Activated CD8-positive, alpha-beta memory T cell treated with anti-CD3 and anti-CD28 coated beads, Interleukin-2, amount 50 U/mL, for 48 hours (primary cell): ENCODE data around the gene RNF10.
"Not testable (repeated sequence)": the region's sequence is repeated elsewhere in the genome, so short reads cannot be mapped to it uniquely, and the experiment has no call there.

Experiments
- DNase-seq: peaks from one replicate; pipeline ENCODE4 v3.0.0-alpha.2; 2020

The RNF10 gene

DNA sequence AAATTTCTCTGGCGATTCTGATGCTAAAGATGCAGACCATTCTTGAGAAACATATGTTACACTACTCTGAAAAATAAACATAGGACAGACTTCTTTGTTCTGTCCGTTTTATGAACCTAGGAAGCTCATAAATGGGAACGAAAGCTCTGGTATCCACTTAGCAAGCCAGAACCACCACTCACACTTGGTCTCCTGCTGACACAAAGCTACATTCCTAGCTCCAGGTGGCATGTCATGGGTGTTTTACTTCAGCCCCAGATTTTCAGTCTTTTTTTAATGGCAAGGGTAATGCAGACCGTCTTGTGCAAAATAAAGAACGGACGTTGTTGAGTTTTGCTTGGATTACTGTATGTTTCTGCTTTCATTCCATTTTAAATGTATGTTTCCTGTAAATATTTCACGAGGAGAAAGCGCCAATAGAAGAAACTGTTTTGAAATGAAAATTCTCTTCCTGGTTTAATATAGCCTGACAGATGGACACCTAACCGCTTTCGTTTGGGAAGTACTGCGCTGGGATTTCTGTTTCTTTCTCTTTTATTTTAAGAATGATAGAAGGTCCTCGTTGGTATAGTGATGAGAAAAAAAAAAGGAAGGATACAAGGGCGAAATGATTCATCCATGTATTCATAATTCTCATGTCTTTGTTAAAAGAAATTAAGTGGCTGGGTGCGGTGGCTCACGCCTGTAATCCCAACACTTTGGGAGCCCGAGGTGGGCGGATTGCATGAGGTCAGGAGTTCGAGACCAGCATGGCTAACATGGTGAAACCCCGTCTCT, 4.3 kb upstream of the RNF10 start:
- no peak for DNase-seq

DNA sequence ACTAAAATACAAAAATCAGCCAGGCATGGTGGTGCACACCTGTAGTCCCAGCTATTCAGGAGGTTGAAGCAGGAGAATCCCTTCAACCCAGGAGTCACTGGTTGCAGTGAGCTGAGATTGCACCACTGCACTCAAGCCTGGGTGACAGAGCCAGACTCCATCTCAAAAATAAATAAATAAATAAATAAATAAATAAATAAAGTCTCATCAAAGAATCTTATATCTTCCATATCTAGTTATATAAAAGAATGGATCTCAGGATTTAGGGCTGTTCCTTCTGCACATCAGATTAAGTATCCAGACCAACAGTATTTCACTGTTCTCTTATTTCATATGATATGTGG, 3.8 kb upstream of the RNF10 start:
- DNase-seq = not testable (repeated sequence)

DNA sequence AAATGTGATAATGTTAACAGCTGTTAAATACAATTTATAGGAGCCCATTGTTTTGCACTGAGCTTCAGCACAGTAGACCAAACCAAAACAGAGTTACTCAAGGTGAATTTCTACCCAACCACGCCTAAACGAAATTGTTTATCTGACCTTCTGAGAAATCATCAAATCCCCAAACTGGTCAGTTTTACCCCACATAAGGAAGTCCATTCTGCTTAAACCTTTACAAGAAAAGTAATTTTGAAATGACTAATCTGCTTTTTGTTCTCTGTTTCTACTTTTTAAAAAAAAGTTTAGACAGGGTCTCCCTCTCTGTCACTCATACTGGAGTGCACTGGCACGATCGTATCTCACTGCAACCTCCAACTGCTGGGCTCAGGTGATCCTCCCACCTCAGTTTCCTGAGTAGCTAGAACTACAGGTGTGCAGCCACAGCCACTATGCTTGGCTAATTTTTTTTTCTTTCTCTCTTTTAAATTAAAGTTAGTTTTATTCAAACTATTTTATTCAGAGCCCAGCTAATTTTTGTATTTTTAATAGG, 1.4 kb upstream of the RNF10 start:
- DNase-seq = no peak

DNA sequence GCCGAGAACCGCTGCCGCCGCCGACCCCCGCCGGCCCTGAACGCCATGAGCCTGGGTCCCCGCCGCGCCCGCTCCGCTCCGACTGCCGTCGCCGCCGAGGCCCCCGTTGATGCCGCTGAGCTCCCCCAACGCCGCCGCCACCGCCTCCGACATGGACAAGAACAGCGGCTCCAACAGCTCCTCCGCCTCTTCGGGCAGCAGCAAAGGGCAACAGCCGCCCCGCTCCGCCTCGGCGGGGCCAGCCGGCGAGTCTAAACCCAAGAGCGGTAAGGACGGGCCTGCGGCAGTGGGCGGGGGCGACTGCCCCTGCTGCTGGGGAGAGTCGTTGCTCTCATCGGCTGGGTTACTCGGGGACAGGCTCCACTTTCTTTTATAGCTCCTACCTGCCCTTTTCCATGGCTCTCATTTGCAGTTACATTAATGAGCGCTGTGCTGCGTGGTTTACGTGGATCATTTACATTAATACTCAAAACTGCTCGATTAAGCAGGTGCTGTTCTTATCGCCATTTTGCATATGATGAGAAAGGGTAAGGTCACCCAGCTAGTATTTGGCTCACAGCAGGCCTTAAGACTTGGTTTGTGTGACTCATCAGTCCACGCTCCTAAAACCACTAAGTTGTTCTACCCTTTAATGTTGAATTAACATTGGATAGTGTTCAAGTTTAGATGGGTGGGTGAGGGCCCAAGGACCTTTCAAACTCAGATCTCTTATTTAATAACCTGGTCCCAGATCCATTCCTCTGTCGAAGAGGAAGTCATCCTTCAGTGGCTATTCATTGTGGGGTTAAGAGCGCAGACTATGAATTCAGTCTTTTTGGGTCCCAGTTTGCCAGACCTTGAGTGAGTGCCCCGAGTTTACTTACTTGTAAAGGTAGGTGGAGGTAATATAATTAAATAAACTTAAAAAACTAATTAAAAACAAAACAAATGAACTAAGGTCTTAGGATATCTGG, 823 bp downstream of the RNF10 start:
- DNase-seq = peak; percentile 76

DNA sequence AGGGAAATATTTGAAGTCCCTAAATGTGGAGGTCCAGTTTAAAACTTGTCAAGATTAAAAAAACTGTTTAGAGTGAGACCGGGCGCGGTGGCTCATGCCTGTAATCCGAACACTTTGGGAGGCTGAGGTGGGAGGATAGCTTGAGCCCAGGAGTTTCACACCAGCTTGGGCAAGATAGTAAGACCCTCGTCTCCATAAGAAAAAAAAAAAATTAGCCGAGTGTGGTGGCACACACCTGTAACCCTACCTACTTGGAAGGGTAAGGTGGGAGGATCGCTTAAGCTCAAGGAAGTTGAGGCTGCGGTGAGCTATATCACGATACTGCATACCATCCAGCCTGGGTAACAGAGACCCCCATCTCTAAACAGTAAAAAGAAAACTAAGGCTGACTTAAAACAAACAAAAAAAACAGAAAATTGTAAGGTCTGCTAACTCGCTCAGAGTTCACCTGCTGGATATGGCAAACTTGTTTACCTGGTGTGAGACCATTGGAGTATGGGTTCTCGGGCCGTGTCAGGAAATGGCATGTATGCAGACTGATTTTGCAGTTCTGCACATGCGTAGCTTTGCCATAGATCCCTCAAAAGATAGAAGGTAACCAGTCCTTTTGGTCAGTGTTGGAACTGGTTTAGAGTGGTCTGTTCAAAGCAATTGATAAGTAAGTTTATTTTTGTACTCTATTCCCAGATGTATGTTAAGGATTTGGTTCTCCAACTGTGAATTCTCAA, 2.1 kb downstream of the RNF10 start:
- no peak for DNase-seq

DNA sequence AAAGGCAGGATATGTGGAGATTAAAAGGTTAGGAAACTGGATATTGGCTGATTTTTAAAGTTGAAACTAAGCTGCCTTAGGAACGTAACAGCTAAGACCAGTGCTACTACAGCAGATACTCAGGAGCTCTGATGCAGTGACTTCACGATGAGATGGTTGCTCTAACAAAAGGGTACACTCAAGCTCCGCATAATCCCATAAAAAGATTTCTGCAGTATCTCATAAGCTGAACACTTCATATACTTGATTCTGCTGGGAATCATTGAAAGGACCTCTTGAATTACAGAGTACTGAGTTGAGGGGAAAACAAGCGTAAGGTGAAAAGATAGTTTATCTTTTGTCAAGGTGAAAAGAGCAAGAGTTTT, 3.7 kb downstream of the RNF10 start:
- no peak for DNase-seq

DNA sequence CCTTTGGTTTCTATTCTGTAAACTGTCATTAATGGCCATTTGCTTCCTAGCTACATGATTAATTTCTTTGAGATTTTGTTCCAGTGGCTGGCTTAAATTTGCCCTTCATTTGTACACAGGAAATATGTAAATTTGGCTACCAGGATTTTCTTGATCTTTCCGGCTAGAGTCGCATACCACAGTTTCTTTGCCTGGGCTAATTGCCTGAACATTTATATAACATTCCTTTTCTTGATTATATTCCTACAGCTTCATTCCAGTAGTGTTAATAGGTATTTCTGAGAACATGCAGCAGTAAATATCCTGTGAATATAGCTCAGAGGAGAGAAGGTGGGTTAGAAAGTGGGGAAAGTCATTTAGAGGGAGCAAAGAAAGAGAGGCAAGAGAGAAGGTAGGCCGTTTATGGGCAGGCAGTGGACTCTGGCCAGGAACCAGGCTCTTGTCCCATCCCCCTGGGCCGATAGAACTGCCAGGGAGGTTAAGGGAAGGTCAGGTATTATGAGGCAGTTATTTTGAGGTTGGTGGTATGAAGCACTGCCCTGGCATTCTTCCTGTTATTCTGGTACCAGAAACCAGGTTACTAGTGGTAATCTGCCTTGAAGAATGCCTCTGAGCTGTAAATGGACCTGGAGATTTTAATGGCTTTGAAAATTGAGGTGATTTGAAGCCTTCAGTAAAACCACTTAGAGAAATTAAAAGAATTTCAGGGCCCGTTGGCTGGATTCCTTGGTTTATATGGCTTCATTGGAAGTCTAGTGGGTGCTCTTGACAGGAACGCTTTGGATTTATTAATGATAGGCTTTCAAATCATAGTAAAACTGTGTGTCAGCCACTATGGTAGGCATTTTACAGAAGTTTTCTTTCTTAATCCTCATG, 4.4 kb downstream of the RNF10 start:
- DNase-seq = no peak

DNA sequence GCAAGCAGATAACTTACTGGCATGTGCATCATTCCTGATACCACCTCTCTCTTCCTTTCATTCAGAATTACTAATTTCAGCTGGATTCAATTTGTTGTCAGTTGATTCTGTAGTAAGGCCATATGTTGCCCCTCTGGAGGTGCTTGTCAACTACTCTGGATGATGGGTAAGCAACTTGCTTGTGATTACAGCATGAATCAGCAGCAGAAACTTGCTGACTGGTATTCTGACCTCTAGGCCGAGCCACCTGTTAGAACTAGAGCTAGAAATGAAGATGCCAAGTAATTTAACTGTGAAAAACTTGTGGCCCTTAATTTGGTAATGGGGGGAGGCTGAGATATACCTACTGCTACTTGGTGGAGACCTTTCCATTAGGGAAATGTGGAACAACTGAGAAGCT, 5.1 kb downstream of the RNF10 start:
- no peak for DNase-seq

DNA sequence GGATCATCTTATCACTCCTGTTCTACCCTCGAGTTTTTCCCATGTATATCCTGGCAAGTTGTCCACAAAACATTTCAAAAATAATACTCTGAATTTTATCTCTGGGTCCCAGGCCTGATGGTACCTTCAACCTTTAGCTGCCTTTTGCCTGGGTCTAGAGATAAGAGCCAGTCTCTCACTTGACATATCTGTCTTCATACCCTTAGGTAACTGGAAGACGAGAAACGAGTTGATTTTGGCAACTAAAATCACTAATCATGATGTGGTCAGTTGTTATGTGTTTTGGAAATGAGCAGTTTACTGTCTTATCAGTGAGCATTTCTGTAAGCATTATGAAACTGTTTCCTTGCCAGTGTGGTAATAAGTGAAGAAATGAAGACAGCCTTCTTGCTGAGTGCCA, 6.3 kb downstream of the RNF10 start:
- DNase-seq = no peak

DNA sequence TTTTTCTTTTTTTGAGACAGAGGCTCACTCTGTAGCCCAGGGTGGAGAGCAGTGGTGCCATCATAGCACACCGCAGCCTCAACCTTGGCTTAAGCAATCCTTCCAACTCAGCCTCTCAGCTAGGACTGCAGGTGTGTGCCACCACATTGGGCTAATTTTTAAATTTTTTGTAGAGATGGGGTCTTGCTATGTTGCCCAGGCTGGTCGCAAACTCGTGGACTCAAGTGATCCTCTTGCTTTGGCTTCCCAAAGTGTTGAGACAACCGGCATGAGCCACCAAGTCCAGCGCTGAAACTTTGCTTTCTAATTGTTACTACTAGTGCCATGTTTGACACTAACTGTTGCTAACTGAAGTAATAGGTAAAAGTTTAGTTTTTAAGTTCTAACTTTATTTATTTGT, 8.0 kb downstream of the RNF10 start:
- no peak for DNase-seq

DNA sequence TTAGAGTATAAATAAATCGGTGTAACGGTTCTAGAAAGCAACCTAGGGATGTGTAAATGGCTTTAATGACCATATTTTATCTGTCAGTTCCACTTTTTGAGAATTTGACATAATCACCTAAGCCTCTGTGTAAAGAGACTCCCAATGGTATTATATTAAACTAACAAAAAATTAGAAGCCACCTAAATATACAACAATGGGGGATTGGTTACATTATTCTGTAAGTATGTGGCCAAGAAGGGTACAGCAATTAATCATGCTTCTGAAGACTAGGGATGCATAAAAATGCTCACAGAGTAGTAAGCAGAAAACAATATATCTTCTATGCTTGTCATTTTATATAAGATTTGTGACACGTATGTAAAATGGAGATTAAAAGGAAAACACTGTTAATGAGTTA, 10.5 kb downstream of the RNF10 start:
- no peak for DNase-seq

DNA sequence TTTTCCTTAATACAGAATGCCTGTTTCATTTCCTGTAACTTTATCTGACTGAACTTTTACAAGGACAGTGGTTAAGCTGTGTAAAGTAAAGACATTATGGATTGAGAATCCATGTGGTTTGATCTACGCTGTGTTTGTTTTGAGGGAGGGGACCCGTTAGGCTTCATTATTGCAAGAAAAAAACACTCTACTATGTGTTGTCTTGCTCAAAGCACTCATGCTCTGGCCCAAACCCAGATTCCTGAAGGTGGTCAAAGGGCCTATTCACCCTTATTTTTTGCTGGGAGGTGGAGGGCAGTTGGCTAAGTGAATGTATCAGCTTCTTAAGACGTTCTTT, 11.9 kb downstream of the RNF10 start:
- no peak for DNase-seq

DNA sequence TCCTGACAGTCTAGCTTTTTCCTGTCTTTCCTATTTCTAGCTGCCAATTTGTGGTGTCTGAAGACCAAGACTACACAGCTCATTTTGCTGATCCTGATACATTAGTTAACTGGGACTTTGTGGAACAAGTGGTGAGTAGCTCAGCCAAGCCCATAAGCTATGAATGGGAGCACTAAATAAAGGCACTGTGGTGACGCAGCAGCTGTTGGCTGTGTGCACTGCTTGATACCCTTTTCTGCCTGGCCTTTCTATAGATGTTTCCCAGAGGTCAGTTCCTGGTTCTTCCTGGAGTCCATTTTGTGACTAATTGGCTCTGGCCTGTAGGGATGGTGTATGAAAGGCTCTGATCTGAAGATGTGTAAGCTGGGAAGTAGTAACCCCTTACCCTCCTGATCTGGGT, 20.5 kb downstream of the RNF10 start:
- no peak for DNase-seq

DNA sequence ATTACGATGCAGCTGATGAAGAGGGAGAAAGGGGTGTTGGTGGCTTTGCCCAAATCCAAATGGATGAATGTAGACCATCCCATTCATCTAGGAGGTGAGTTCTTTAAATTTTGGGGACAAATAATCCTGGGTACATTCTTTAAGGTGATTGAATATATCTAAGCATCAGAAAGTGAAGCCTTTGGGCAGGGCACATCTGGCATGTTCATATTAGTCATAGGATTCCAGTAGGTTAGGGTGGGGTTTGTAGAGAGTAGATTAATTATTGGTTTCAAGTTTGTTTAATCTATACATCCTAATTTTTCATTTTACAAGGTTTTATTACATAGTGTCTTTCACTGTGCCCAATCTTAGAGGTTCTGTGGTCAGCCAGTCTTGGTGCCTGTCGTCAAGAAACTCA, 23.4 kb downstream of the RNF10 start:
- no peak for DNase-seq

DNA sequence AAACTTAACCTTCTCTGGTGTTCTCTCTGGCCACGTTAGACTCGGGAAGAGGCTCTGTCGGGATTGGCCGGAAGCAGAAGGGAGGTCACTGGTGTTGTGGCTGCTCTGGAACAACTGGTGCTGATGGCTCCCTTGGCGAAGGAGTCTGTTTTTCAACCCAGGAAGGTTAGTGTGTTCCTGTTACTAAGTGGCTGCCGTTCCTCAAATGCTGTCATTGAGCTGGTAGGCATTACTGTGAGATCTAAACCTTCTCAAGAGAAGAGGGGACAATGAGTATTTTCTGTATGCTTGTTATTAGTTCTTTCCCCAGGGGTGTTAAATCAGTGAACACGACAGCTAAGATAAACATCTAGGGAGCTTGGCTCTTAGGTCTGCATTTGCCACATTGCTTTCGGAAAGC, 28.8 kb downstream of the RNF10 start:
- no peak for DNase-seq

DNA sequence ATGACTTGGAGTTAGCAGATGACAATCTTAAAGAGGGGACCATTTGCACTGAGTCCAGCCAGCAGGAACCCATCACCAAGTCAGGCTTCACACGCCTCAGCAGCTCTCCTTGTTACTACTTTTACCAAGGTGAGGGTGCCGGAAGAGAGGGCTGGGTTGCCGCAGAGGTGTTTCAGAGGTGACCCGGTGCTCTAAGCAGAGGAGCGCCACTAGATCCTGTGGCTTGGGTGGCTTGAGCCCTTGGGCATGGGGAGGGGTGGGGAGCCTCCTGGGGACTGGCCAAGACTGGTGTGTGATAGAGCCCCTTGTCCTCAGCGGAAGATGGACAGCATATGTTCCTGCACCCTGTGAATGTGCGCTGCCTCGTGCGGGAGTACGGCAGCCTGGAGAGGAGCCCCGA, 29.3 kb downstream of the RNF10 start:
- no peak for DNase-seq

DNA sequence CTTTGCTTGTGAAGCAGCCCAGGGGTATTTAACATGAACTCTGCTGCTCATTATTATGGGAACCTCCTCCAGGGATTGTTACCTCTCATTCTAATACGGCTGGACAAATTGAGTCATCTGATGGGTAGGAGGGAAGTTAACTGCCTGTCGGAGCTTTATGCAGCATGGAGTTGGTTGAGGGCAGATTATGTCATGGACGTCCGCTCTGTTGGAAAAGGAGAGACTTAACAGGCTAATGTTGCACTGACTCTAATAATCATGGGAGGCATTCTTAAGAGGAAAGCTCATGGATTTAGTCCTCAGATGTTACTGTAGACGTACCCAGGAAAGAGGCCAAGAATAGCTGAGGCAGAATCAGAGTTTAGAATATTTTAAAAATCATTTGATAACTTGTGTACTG, 37.1 kb downstream of the RNF10 start:
- DNase-seq = no peak

DNA sequence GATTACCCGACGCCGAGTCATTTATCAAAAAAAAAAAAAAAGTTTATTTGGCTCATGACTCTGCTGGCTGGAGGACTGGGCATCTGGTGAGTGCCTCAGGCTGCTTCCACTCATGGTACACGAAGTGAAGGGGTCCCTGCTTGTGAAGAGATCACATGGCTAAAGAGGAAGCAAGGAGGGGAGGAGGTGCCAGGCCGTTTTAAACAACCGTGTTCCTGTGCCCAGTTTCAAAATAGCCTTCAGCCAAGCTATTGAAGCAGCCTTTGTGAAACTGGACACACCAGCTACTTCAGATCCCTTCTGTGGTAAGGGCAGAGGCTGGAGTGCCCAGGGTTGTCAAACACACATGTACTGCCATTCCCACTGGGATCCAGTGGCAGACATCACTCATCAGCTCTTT, 39.4 kb downstream of the RNF10 start:
- DNase-seq = no peak

DNA sequence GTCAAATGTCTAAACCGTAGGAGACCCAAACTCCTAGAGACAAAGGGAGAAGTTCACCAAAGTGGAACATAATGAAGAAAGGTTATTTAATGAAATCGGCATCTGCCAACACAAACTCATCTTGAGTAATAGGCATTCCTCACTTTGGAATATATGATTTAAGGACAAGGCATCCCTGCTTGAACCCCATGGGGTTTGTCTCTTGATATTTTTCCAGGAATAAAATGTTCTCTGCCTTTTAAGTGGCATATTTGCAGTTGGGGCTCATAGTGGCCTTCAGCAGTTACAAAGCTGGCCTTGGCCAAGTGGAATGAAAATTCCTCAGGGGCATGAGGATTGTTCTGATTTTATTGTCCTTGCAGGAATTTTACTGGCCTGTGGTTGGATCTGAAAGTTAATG, 40.0 kb downstream of the RNF10 start:
- no peak for DNase-seq

DNA sequence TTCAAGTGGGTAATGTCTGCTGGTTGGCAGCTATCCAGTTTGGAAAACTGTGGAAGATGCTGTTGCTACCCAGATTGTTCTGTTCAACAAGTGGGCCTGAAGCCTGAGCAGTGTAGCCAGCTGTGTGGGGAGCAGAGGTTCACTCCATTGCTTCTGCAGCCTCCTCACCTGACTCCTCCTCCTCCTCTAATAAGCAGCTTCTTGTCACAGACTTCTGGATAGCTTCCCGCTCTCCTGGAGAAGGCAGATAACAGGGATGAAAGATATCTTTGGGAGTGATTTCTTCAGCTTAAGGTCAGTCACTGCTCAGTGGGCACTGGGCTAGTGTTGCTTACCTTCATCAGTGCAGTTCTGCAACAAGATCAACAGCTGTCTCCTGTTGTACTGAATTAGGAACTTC, 45.0 kb downstream of the RNF10 start:
- no peak for DNase-seq

DNA sequence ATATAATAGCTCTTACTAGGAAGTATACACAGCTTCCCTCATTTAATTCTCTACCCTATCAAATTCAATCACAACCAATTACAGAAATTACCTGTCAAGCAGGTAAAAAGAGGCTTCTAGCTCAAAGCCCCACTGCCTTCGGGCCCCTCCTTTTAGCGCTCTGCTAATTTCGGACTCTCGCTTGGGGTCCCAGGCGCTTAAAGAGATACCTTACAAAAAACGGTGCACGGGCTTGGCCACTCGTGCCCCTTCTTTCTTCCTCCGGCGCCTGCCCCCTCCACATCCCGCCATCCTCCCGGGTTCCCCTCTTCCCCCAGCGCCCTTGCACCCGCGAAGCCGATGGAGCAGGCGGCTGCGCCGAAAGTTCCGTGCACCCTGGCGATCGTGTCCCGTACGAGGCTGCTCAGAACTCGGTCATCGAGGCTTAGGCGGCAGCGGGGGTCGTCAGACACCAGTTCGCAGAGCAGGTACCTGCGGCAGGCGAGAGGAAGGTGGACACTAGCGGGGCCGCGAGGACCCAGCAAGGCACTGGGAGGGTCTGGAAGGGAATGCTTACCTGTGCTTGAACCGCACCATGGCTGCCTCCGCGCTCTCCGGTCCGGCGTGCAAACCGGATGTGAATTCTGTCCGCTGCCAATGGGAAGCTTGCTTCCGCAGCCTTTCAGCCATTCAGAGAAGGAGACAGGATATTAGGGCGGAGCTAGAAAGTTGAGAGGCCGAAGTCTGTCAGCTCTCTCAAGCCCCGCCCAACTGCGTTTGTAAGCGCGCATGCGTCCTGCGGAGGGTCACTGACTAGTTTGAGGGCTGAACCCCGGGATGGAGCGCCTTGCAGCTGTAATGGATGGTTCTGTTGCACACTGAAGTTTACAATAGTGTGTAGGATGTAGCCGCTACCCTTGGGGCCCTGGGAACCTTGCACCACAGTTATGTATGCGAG, 46.9 kb downstream of the RNF10 start, which contains the start of gene POP5:
POP5 (minus strand) TSS at position 616 of the 937 bp plus-strand sequence; CDS start at position 576, 40 bp downstream.
- DNase-seq = peak; percentile 94
